HG02981 (cell line): ENCODE data around the gene ULK4.
"Not testable (repeated sequence)": the region's sequence is repeated elsewhere in the genome, so short reads cannot be mapped to it uniquely, and the experiment has no call there.

ENCODE experiments used
- ATAC-seq: cut with Tn5 transposase; IDR thresholded peaks from one replicate; pipeline ENCODE4 v1.9.1; 2021; ENCODE audit warnings: mild to moderate bottlenecking, moderate library complexity; ENCODE audit not compliant: unreplicated experiment

The ULK4 gene

DNA sequence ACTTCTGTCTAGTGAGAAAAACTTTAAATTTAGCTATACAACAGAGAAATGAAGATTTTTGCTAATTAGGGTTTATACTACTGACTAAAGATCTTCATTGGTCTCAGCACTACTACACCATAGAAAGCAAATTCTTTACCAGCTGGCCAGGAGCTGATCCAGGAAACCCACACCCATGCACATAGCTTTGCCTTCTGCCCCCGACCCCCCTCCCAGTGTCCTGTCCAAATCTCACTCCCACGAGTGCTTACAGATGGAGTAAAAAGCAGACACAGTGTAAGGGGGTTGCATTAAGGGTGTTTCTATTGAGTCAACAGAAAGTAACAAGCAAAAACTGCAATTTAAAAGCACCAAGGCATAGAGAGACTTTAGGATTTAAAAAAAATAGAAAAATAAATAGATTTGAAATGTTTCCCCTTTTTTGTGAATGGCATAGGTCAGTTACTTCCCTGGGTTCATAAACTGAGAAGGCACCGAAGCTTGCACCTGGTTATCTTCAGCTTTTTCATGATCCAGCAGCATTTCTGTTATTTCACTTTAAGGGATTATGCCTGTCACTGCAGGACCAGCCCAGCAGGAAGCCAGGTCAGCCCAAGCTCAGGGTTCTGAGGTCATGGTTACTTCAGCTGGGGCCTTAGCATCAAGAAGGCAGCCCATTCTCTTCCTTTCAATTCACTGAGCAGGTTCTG, 638.3 kb downstream of the ULK4 start:
- no peak for ATAC-seq

- ATAC-seq: no peak
Observed at GRCh38 chr3:41321642-41321980, 640.3 kb downstream of the ULK4 start.

DNA sequence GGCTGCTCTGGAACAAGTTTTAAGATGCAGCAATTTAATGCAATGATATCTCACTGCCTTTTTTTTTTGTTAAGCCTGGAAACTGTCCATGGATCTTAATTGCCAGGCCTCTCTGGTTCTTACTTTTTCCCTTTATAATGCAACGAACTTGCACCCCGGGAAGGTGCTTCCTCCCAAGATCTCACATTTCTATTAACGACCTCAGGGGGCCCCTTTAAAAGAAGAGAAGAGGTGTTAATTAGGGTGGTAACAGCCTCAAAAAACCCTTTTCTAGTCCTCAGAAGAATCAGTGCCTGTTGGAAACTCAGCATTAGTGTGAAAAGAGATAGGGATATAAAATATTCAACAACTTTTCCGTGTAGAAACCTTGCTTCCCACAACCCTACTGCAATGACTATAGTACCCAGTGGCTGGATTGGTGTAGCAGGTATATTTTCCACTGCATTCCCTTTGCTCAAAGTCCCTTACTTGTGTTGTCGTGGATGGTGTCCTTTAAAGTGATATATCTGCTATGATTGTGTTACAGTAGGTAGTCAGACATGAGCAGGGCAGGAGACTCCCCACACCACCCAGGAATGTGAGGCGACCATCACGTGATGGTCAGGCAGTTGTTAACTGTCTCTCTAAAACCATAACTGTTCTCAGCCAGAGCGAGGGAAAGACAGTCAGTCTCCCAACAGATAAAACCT, 640.8 kb downstream of the ULK4 start:
- ATAC-seq: no peak

GRCh38 chr3:41318520-41318919, 643.4 kb downstream of the ULK4 start:
- no peak for ATAC-seq

- no peak for ATAC-seq
Observed at GRCh38 chr3:41317718-41318117, 644.2 kb downstream of the ULK4 start.

DNA sequence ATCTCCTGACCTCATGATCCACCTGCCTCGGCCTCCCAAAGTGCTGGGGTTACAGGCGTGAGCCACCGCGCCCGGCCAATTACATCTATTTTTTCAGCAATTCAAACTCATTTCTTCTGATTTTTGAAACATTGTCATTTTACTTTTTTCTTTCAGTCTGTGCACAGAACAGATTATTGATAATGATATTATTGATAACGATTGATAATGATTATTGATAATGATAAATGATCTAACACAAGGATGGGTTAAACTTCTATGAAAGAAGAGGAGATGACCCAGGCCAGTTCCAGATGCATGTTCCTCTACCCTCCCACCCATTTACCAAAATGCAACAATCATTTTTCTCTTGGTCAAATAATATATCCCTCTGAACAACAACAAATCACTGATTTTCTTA, 644.6 kb downstream of the ULK4 start:
- no peak for ATAC-seq

DNA sequence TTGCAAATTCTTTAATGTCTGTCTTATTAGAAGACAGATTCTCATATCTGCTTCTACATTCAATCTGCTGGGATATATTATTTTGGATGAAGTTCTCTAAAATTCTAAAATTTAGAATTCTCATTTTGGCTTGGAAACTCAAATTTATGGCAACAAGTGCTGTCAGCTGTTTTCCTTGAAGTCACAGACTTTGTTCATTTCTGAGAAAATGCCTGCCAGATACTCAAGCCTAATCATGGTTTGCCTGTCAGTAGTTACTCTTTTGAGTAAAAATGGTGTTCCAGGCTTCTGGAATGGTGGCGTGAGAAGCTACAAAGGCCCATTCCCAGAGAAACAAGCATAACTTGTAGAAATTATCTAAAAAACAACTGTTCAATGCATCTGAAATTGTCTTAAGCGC, 646.8 kb downstream of the ULK4 start:
- ATAC-seq: no peak

DNA sequence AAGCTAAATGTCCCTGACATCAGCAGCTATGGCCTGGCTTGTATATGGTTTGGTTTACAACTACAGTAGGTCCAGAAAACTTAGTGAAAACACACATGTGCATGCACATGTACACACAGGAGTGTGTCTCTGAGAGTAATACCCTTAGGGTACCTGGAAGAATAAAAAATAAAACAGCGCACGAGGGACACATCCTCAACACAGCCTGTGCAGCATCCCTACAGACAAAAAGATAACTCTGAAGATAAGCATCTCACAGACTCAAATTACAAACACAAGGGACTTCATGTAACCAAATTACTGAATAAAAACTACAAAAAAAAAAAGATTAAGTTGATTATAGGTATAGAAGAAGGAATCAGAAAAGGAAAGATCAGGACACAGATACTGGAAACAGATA, 653.8 kb downstream of the ULK4 start:
- no peak for ATAC-seq

DNA sequence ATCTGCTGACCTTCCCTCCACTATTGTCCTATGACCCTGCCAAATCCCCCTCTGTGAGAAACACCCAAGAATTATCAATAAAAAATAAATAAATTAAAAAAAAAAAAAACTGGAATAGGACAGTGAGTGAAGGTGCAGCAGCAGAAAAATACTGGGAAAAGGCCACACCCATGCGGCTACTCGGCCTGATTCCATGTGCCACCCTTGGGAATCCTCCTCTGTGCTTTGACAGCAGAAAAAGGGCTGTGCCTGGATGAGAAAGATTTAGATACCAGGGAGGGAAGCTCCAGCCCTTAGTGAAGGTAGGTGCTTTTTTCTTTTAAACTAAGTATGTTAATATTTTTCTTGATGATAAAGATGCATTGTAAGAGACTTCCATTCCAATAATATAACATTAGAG, 654.8 kb downstream of the ULK4 start:
- no peak for ATAC-seq

DNA sequence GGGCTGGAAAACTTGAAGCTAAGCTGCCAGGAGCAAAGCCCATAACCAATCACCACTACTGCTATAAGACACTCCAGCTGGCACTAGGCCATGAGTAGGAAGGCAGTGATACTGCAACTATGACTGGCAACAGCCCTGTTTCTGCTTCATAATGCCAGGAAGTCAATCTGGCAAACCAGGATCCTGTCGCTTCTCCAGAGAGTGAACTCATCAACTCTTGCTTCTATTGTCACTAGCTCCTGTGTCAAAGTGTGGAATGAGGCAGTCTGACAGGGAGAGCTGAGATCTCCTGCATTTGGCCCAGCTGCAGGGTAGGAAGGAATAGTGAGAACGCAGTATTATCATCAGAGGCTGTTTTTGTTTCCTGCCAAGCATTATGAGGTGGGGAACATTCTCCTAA, 657.3 kb downstream of the ULK4 start:
- ATAC-seq: no peak

- no peak for ATAC-seq
Observed at GRCh38 chr3:41302295-41302694, 659.6 kb downstream of the ULK4 start.

DNA sequence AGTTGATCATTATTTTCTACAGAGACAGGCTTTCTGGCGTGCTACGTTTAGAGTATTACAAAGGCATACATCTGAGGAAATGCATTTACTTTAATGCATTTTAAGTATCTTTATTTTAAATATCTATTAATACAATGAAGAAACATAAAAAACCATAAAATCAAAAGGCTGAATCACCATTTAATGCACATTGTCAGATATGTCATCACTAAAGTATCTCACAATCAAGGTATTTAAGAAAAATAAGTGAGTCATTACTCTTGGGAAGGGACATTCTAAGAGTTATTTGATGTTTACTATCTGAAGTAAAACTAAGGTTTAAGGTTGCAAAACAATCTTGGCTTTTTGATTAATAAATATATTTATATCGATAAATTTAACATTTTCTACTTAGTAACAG, 660.4 kb downstream of the ULK4 start:
- ATAC-seq: no peak

DNA sequence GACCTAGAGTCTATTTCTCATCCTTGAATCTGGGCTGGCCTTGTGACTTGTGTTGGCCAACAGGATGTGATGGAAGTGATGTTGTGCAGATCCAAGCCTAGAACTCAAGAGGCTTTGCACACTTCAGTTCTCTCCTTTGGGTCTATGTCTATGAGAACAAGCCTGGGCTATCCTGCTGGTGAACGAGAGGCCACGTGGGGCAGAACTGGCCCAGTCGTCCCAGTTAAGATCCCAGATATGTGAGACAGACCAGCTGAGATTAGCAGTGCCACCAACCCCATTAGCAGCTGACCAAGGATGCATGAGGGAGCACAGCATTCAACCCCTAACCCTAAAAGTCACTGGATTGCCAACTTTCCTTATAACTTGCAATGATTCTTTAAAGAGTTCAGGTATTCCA, 662.9 kb downstream of the ULK4 start:
- no peak for ATAC-seq

DNA sequence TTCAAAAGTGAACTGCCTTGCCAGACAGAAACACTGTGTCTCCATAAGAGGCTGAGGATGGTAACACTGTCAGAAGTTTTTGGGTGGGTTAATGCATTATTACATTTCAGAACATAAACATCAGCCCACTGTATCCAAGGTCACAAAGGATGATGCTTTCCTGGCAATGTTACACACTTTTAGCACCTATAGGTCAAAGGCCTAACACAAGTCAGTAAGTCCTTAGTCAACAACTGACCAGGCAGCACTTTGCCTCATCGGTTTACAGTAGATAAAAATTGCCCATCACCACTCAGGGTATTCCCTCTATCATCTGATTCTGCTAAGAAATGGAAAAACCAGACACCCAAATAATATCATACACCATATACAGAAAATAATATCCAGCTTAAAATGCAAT, 664.2 kb downstream of the ULK4 start:
- no peak for ATAC-seq

GRCh38 chr3:41296556-41296955, 665.3 kb downstream of the ULK4 start:
- no peak for ATAC-seq

GRCh38 chr3:41295740-41296139, 666.2 kb downstream of the ULK4 start:
- no peak for ATAC-seq

DNA sequence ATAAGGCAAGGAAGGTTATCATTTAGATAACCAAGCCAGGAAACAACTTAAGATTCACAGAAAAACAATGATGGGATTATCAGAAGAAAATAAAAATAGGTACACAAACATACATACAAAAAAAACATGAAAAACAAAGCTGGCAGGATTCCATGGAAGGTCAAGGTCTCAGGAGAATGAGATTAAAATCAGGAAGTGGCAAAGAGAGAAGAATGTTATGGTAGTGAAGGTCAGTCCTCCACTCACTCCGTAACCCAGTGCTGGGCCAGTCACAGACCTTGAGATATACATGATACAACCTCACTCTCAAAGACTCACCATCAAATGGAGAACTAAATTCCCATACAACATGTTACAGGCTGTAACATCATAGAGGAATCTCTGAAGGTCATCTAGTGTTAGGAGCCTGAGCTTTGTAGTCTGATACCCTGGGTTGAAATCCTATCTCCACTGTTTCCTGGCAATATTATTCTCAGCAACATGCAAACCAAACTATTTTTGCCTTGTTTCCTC, 668.7 kb downstream of the ULK4 start:
- no peak for ATAC-seq

DNA sequence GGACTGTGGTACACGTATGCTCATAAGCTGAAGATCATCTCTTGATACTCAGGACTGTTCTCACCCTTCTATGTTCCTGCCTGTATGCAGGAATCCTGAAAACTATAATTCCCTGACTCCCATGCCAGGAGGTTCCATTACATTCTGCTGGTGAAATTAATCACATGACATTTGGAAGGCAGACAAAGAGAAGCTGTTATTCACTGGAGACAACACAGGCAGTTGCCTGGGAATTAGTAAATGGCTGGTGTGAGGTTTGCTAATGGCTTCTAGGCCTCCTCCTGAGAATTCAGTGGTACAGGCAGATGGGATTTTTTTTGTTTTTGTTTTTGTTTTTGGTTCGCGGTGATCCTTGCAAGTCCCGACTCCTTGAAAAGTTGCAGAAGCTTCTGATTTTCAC, 671.2 kb downstream of the ULK4 start:
- no peak for ATAC-seq

GRCh38 chr3:41290306-41290705, 671.6 kb downstream of the ULK4 start:
- ATAC-seq: no peak

DNA sequence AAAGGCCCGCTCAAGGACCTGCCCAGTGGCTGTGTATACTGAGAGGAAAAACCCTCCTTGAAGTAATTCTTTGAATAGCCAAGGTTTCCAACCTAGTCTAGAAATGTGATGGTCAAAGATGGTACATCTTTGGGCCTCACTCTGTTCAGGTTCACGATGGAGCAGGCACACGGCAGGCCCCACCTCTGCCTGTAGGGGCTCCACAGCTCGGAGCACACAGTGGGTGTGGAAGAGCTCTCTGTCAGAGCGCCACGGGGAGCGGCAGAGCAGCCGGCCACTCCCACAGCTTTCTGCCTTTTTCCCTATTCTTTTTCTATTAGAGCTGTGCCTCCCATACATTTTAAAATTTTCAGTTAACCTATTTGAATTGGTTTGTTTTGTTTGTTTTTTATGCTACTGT, 673.1 kb downstream of the ULK4 start:
- ATAC-seq: no peak

GRCh38 chr3:41286305-41286704, 675.6 kb downstream of the ULK4 start:
- no peak for ATAC-seq

- ATAC-seq: not testable (repeated sequence)
Observed at GRCh38 chr3:41284934-41285333, 677.0 kb downstream of the ULK4 start.
